ENCODE results near the gene SH3TC1. TPM values are rescaled to one million over a fixed set of nuclear protein-coding genes. Genes with fewer than 3 reads are reported as not detected.
A peak's percentile ranks its signal among the peaks of the same experiment; 100 is the strongest.

SH3TC1 gene
- total and polyA plus RNA-seq, 2 of the 13 experiments (the other 11 are each of a cell fraction or from before 2014, with no cell fraction given), result 14.9 to 21.8 TPM

- Histone ChIP-seq H3K9ac (ENCODE audit: insufficient read depth, low read depth, low read length) (no peak overlapping the region), H3K4me1 (ENCODE audit: insufficient read depth, low read length) (peaks cover 73% of the 10 kb centered on the region), H3K4me2 (ENCODE audit: low read depth, low read length) (no peak overlapping the region; the same call in 1 of the 2 replicates), H3K79me2 (ENCODE audit: insufficient read depth, low read length) (no peaks in the 10 kb centered on the region), H3K4me3 (replicated peaks in 1 of 3; ENCODE audit: insufficient read depth in 1 of 3, low read depth in 2 of 3, low read length in 3 of 3) (no peak overlapping the region), H3K27ac (ENCODE audit: extremely low read length, insufficient read depth, low read length) (no peak overlapping the region), H3K27me3 (ENCODE audit: control insufficient read depth in 1 of 2, insufficient read depth in 2 of 2, low read length in 2 of 2) (peaks cover 7 to 60% of the 10 kb centered on the region in 2 experiments; a peak in 3 of 5 replicates), H4K20me1 (ENCODE audit: insufficient read depth, low read length) (no peaks in the 10 kb centered on the region), H3K9me3 (ENCODE audit: low read length) (no peaks in the 10 kb centered on the region), H2AFZ (ENCODE audit: low read length) (no peak overlapping the region), H3K36me3 (replicated peaks in 1 of 2; ENCODE audit: control insufficient read depth in 1 of 2, insufficient read depth in 2 of 2, low read length in 2 of 2) (no peaks in the 10 kb centered on the region)
- FAIRE-seq (peak; percentile 54), DNase-seq (ENCODE audit: low spot score) (peak; percentile 73), ATAC-seq (peak; percentile 75)
- intact Hi-C loops (cut with micrococcal nuclease; ENCODE audit: unreplicated experiment) (loop anchor here (1.0 to 5.0 kb wide), 2 partner anchors 16 to 49 kb away; no protein-coding TSS in a partner anchor), in situ Hi-C loops (cut with HindIII; ENCODE audit: extremely low pct_ligation_motif_present, low pct_unique_long_range_greater_than_20kb) (no loop called here)
- 24% methylated on average over 15 of the region's 18 CpGs for WGBS (ENCODE audit: low lambda C conversion rate)
- ChIA-PET POLR2A (no interaction called here), CTCF (ENCODE audit: low intra/inter-chr PET ratio, low total read pairs) (interaction anchor here (2.0 kb wide), 1 partner anchor 16 kb away, joined by 9 read pairs; no protein-coding TSS in a partner anchor)
- BruUV-seq (replicated peaks), result no TSS peak
- TF ChIP-seq MXI1 (IDR thresholded peaks at IDR 0.05; ENCODE audit: borderline replicate concordance, low read depth, low read length) (no peak), ZFP91 (CRISPR knock-in tag; IDR thresholded peaks at IDR 0.05; ENCODE audit: borderline replicate concordance) (peak; percentile 41; the same call in 1 of the 2 replicates), FOSL2 (CRISPR knock-in tag; IDR thresholded peaks at IDR 0.05) (peak; percentile 41; the same call in 1 of the 2 replicates), PHF8 (CRISPR knock-in tag; IDR thresholded peaks at IDR 0.05) (0 out of 2 replicates have a peak, but pooled peaks have one; percentile 29), NR2F6 (IDR thresholded peaks at IDR 0.05) (no peak), NR2F6 (CRISPR knock-in tag; IDR thresholded peaks at IDR 0.05) (peak; percentile 21; the same call in 1 of the 2 replicates), ISL2 (CRISPR knock-in tag; IDR thresholded peaks at IDR 0.05) (no peak), ZNF407 (CRISPR knock-in tag; IDR thresholded peaks at IDR 0.05; ENCODE audit: not compliant biosample characterization) (no peak), FOXA3 (CRISPR knock-in tag; IDR thresholded peaks at IDR 0.05) (0 out of 2 replicates have a peak, but pooled peaks have one; percentile 13), ONECUT2 (CRISPR knock-in tag; IDR thresholded peaks at IDR 0.05) (no peak), ZNF451 (CRISPR knock-in tag; IDR thresholded peaks at IDR 0.05) (no peak), NFIB (CRISPR knock-in tag; IDR thresholded peaks at IDR 0.05; ENCODE audit: borderline replicate concordance) (no peak)
- TF ChIP-seq, protein P1, sequence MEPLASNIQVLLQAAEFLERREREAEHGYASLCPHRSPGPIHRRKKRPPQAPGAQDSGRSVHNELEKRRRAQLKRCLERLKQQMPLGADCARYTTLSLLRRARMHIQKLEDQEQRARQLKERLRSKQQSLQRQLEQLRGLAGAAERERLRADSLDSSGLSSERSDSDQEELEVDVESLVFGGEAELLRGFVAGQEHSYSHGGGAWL (CRISPR knock-in tag; IDR thresholded peaks at IDR 0.05), result no peak
Measured at GRCh38 chr4:8192748-8193738, 6.0 kb upstream of the SH3TC1 start.

Measured in HepG2 (cell line).